Measurements from ENCODE around the gene CBX1.

The CBX1 gene

DNA sequence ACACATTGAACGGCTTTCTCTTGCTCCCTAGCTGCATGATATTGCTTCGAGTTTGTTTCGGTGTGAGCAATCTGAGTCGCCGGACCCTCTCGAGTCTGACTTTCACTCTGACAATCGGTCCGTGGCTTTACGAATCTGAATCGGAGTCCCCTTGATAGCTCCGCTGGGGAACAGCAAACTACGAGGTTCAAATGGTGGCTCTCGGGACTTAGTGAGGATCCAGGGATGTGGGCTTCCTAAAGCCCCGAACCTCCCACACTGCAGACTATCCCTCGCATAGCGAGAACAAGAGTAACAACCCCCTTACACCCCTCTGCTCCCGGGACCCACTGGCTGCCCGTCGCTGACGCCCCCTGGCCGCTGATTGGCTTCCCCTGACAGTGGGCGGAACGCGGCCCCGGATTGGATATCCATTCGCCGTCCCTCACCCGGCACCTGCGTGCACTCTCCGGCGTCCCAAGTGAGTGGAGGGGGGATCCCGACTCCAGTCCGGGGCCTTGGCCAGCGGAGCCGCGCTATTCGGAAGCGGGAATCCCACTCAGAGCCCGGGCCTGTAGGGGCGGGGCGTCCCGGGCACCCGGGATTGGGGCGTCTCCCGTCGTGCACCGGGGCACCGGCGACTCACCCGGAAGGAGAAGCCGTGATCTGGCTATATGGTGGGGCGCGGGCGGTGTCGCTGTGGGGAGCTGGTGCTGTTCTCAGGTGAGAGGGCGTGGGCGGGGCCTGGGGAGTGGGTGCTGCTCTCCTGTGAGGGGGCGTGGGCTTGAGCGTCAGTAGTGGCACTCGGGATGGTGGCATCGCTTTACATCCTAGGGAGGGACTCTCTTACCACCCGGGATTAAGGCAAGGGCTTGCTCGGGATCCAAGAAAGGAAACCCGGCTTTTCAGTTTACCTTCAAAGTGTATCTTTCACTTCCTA lies 6.1 kb upstream of the CBX1 start, which contains the start of gene SNX11:
Gene SNX11, plus strand, starts transcription at position 630 of the 919 bp plus-strand sequence. CDS start 4,278 bp downstream, outside the sequence.
- Histone ChIP-seq H3K36me3 (ENCODE audit: control insufficient read depth, low read length) (no peaks in the 10 kb centered on the region), H3K27ac (ENCODE audit: low read depth, low read length) (peak within 1 kb of the TSS; percentile 58)
- TF ChIP-seq CTCF (IDR thresholded peaks at IDR 0.05; ENCODE audit: low read depth, low read length, poor library complexity, severe bottlenecking) = peak; percentile 30
- TF ChIP-seq EZH2phosphoT487 (IDR thresholded peaks at IDR 0.05; ENCODE audit: borderline replicate concordance, low read length) = no peak

DNA sequence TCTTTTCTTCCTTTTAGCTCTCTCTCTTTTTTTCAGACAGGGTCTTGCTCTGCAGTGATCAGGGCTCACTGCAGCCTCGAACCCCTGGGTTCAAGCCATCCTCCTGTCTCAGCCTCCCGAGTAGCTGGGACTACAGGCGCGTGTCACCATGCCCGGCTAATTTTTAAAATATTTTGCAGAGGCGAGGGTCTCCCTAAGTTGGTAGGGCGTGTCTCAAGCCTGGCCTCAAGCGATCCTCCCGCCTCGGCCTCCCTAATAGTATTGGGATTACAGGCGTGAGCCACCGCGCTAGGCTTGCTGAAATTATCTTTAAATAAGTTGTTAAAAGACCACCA lies 5.5 kb upstream of the CBX1 start:
- H3K4me3 ChIP-seq (ENCODE audit: low read length) = peak overlapping the region; percentile 88
- peak overlapping the region; percentile 58; the same call in 1 of the 2 replicates for H3K27ac ChIP-seq (ENCODE audit: low read depth, low read length)
- H3K4me2 ChIP-seq (ENCODE audit: low read length) = peak overlapping the region; percentile 87
- no peaks in the 10 kb centered on the region for H4K20me1 ChIP-seq (ENCODE audit: control insufficient read depth, insufficient read depth, low read depth, low read length)
- H3K4me1 ChIP-seq (ENCODE audit: control insufficient read depth, low read length) = peaks cover 44% of the 10 kb centered on the region
- TF ChIP-seq CTCF (IDR thresholded peaks at IDR 0.05; ENCODE audit: low read depth, low read length, poor library complexity, severe bottlenecking) (no peak), EZH2phosphoT487 (IDR thresholded peaks at IDR 0.05; ENCODE audit: borderline replicate concordance, low read length) (no peak)
- no peaks in the 10 kb centered on the region for H3K27me3 ChIP-seq (ENCODE audit: control insufficient read depth, low read length)
- H3K9me2 ChIP-seq (replicated peaks; ENCODE audit: control insufficient read depth, low read length) = no peaks in the 10 kb centered on the region
- peaks cover 9% of the 10 kb centered on the region for H3K9me3 ChIP-seq (ENCODE audit: control insufficient read depth, insufficient read depth, low read length)
- H3F3A ChIP-seq (ENCODE audit: control insufficient read depth, insufficient read depth) = peaks cover 12% of the 10 kb centered on the region
- H3K36me3 ChIP-seq (ENCODE audit: control insufficient read depth, low read length) = no peaks in the 10 kb centered on the region
- peaks cover 37% of the 10 kb centered on the region for H3K79me2 ChIP-seq (ENCODE audit: control insufficient read depth, low read length)

More for the DNA sequence above, 6.1 kb upstream of the CBX1 start, which contains the start of gene SNX11:
- no peaks in the 10 kb centered on the region for H3K9me2 ChIP-seq (replicated peaks; ENCODE audit: control insufficient read depth, low read length)
- H3K27me3 ChIP-seq (ENCODE audit: control insufficient read depth, low read length) = no peaks in the 10 kb centered on the region
- peaks cover 43% of the 10 kb centered on the region for H3K79me2 ChIP-seq (ENCODE audit: control insufficient read depth, low read length)
- peaks cover 10% of the 10 kb centered on the region for H3F3A ChIP-seq (ENCODE audit: control insufficient read depth, insufficient read depth)
- peak within 1 kb of the TSS; percentile 87 for H3K4me2 ChIP-seq (ENCODE audit: low read length)
- no peaks in the 10 kb centered on the region for H4K20me1 ChIP-seq (ENCODE audit: control insufficient read depth, insufficient read depth, low read depth, low read length)
- peak within 1 kb of the TSS; percentile 88 for H3K4me3 ChIP-seq (ENCODE audit: low read length)
- peaks cover 9% of the 10 kb centered on the region for H3K9me3 ChIP-seq (ENCODE audit: control insufficient read depth, insufficient read depth, low read length)
- peaks cover 38% of the 10 kb centered on the region for H3K4me1 ChIP-seq (ENCODE audit: control insufficient read depth, low read length)

DNA sequence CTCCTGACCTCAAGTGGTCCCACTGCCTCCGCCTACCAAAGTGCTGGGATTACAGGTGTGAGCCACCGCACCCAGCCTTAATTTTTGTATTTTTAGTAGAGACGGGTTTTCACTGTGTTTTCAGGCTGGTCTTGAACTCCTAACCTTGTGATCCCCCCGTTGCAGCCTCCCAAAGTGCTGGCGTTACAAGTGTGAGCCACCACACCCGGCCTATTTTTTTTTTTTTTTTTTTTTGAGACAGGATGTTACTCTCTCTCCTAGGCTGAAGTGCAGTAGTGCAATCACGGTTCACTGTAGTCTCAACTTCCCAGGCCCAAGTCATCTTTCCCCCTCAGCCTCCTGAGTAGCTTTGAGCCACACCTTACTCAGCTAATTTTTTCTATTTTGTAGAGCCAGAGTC lies 3.2 kb upstream of the CBX1 start:
- Histone ChIP-seq H3K4me2 (ENCODE audit: low read length) (no peak overlapping the region), H3K27ac (ENCODE audit: low read depth, low read length) (no peak overlapping the region), H3K36me3 (ENCODE audit: control insufficient read depth, low read length) (no peaks in the 10 kb centered on the region), H3K4me1 (ENCODE audit: control insufficient read depth, low read length) (peaks cover 38% of the 10 kb centered on the region), H3K79me2 (ENCODE audit: control insufficient read depth, low read length) (peaks cover 35% of the 10 kb centered on the region), H3F3A (ENCODE audit: control insufficient read depth, insufficient read depth) (peaks cover 15% of the 10 kb centered on the region), H4K20me1 (ENCODE audit: control insufficient read depth, insufficient read depth, low read depth, low read length) (peaks cover 7% of the 10 kb centered on the region; the same call in 1 of the 2 replicates), H3K9me2 (replicated peaks; ENCODE audit: control insufficient read depth, low read length) (no peaks in the 10 kb centered on the region), H3K9me3 (ENCODE audit: control insufficient read depth, insufficient read depth, low read length) (peaks cover 9% of the 10 kb centered on the region), H3K4me3 (ENCODE audit: low read length) (no peak overlapping the region), H3K27me3 (ENCODE audit: control insufficient read depth, low read length) (no peaks in the 10 kb centered on the region)
- TF ChIP-seq EZH2phosphoT487 (IDR thresholded peaks at IDR 0.05; ENCODE audit: borderline replicate concordance, low read length) (no peak), CTCF (IDR thresholded peaks at IDR 0.05; ENCODE audit: low read depth, low read length, poor library complexity, severe bottlenecking) (no peak)

Data from DOHH2 (cell line).